Eye (tissue), 1 donor: ENCODE data around the gene EFCAB8.
"Not testable (repeated sequence)": the region's sequence is repeated elsewhere in the genome, so short reads cannot be mapped to it uniquely, and the experiment has no call there.

Experiments
- DNase-seq: peaks from one replicate; pipeline ENCODE4 v3.0.0-alpha.2; 2015

The EFCAB8 gene

GRCh38 chr20:32960849-32961731, 102.4 kb downstream of the EFCAB8 start:
- DNase-seq, result no peak

- no peak for DNase-seq
Measured at GRCh38 chr20:32962053-32962452, 103.3 kb downstream of the EFCAB8 start.

GRCh38 chr20:32962646-32963045, 103.9 kb downstream of the EFCAB8 start:
- DNase-seq, result not testable (repeated sequence)

GRCh38 chr20:32963176-32963575, 104.5 kb downstream of the EFCAB8 start:
- no peak for DNase-seq

GRCh38 chr20:32964575-32964974, 105.9 kb downstream of the EFCAB8 start:
- DNase-seq, result no peak

GRCh38 chr20:32965115-32965514, 106.4 kb downstream of the EFCAB8 start:
- no peak for DNase-seq

GRCh38 chr20:32965581-32966373, 107.1 kb downstream of the EFCAB8 start:
- DNase-seq, result no peak

- DNase-seq, result no peak
Measured at GRCh38 chr20:32966382-32966781, 107.7 kb downstream of the EFCAB8 start.

- no peak for DNase-seq
Measured at GRCh38 chr20:32966881-32967781, 108.4 kb downstream of the EFCAB8 start.

GRCh38 chr20:32967961-32968457, 109.3 kb downstream of the EFCAB8 start:
- no peak for DNase-seq

GRCh38 chr20:32968478-32969241, 109.9 kb downstream of the EFCAB8 start:
- no peak for DNase-seq

GRCh38 chr20:32969356-32970114, 110.8 kb downstream of the EFCAB8 start:
- DNase-seq, result no peak

- DNase-seq, result no peak
Measured at GRCh38 chr20:32970115-32970972, 111.6 kb downstream of the EFCAB8 start.

- no peak for DNase-seq
Measured at GRCh38 chr20:32970973-32971300, 112.2 kb downstream of the EFCAB8 start.

GRCh38 chr20:32971703-32972161, 113.0 kb downstream of the EFCAB8 start:
- DNase-seq, result no peak

GRCh38 chr20:32972181-32973076, 113.7 kb downstream of the EFCAB8 start:
- no peak for DNase-seq

- DNase-seq, result no peak
Measured at GRCh38 chr20:32973077-32973717, 114.5 kb downstream of the EFCAB8 start.
